DMS153 (cell line): Measurements from ENCODE around the gene MYOG.
A peak's percentile ranks its signal among the peaks of the same experiment; 100 is the strongest.

Experiments
- DNase-seq: peaks from one replicate; lab custom pipeline; 2025; lab: John Stamatoyannopoulos, UW

The MYOG gene

GRCh38 chr1:203072002-203072602, 13.7 kb downstream of the MYOG start:
- no peak for DNase-seq

- peak; percentile 58 for DNase-seq
Measured at GRCh38 chr1:203069030-203069747, 16.6 kb downstream of the MYOG start.

DNA sequence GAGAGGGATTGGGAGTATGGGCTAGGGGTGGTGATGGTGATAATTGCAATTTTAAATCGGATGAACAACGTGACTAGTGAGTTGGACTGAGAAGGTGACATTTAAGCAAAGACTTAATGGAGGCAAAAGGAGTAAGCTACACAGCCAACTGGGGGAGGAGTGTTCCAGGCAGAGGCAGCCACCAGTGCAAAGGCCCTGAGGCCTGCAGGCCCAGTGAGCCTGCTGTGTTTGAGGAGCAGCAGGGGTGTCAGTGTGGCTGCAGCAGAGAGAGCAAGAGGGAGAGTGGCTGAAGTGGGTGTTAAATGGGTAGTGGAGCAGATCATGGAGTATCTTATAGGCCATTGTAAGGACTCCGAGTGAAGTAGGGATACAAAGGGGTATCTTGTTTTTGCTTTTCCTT, 18.8 kb downstream of the MYOG start:
- DNase-seq = no peak

- no peak for DNase-seq
Measured at GRCh38 chr1:203065986-203066385, 19.8 kb downstream of the MYOG start.

GRCh38 chr1:203065191-203065590, 20.6 kb downstream of the MYOG start:
- no peak for DNase-seq

DNA sequence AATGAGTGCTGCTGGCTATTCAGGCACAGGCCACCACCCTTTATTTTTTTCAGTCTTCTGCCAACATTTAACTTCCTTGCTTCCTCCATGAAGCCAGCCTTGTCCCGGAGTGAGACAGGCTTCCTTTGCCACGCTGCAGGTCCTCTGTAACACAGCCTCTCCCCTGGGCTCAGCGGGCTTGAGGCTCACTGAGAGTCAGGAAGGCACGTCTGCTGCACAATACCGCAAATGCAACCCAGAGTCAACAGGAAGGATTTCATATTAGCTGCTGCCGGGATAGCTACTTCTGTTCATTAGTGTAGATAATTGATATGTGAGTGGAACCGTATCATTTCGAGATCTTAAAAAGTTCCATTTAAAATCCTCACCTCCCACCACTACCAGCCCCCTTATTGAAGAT, 22.5 kb downstream of the MYOG start:
- DNase-seq = no peak

- DNase-seq = no peak
Measured at GRCh38 chr1:203060115-203060514, 25.7 kb downstream of the MYOG start.

DNA sequence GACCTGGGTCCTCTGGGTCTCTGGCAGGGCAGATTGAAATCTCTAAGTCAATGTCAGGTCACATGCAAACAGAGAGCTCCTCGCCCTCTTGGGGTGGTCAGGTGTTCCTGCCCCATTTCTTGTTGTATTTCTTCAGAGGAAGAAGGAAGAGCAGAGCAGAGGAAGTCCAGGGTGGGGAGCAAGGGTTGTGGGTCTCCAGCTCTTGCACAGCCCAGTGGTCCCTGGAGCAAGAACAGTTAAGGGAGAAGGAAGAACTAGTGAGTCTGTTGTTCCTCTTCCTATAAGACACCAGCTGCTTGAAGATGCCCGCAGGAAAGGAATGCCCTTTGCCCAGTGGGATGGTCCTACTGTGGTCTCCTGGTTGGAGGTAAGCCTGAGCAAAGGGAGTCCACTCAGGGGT, 26.3 kb downstream of the MYOG start:
- DNase-seq = no peak

- no peak for DNase-seq
Measured at GRCh38 chr1:203058676-203058935, 27.2 kb downstream of the MYOG start.

DNA sequence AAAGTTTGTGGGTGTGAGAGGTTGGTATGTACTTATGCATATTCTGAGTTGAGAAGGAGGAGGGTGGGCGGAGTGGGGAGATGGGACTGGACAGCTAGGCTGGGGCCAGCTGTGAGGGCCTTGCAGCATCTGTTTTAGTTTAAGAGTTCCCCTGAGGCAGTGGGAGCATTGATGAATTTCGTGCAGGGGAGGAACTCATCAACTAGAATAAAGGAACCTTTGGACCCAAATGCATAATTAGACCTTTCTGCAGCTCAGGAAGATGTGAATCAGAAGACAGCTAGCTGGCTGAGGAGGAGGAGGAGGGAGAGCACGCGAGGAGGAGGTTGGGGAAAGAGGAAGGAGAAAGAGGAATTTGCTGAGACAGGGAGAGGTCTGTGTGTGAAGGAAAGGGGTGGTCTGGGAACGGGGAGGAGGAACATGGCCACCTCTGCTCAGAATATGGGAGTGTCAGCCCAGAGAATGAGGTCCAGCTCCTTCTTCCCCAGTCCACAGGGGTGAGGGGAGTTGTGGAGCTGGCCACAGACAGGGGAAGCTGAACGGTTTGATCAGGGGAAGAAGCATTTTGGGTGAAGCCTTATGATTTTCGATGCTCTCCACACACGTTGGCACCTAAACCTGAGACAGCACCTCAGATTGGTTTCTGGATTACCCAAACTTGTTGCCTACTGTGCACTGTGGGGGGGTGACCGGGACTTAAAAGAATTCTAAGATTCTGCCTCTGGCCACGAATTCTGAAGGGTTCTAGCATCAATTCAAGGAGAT, 27.7 kb downstream of the MYOG start:
- DNase-seq = no peak

GRCh38 chr1:203056516-203056915, 29.3 kb downstream of the MYOG start:
- DNase-seq = no peak

DNA sequence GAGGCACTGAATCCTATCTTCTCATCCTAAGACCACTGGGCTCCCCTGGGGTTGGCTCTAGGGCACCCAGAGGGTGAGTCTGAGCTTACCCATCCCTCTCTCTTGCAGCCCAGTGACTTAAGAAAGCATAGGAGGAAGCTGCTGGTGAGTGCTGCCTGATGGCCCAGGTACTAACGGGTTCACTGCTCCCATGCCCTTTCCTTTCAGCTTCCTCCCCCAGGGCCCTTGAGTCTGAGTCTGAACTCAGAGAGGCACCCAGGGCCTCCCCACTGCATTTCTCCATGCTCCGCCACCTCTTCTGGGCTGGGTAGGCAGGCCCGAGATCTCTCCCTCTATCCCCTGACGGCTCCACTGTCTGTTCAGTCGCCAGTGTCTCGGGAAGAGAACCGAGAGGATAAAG, 29.8 kb downstream of the MYOG start:
- no peak for DNase-seq

DNA sequence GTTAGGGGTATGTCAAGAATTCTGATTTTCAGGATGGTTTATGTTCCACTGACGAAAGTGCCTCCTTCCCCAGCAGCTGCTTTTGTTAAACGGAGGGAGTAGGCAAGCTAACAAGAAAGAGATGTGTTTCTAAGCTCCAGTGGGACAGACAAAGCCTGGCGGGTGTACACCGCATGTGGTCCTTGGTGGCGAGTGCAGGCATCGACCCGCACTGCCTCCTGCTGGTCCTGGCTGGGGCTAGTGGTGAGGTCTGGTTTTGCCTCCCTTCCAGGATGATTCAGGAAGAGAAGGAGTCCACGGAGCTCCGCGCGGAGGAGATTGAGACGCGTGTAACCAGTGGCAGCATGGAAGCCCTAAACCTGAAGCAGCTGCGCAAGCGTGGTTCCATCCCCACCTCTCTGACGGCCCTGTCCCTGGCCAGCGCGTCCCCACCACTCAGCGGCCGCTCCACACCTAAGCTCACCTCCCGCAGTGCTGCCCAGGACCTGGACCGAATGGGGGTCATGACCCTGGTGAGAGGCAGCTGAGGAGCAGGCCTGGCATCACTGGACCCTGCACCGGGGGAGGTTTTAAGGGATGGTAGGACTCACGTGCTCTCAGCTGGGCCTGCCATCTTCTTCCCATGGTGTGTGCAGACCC, 30.5 kb downstream of the MYOG start:
- DNase-seq = no peak

DNA sequence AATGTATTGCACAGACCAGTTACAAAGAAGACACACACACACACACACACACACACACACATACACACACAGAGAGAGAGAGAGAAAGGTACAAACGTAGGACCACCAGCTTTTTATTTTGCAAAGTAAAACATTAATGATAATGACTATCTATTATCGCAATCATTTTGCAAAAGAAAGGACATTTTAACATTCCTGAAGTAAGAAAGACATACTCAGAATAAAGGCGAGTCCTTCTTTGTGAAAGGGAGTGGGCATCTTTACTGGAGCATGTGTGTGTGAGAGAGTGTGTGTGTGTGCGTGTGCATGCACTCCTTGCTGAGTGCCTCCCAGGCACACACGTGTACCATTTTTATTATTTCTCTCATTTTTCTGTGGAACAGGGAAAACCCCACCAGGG, 31.2 kb downstream of the MYOG start:
- no peak for DNase-seq

- DNase-seq = no peak
Measured at GRCh38 chr1:203054184-203054583, 31.6 kb downstream of the MYOG start.

- DNase-seq = no peak
Measured at GRCh38 chr1:203052601-203053000, 33.2 kb downstream of the MYOG start.

DNA sequence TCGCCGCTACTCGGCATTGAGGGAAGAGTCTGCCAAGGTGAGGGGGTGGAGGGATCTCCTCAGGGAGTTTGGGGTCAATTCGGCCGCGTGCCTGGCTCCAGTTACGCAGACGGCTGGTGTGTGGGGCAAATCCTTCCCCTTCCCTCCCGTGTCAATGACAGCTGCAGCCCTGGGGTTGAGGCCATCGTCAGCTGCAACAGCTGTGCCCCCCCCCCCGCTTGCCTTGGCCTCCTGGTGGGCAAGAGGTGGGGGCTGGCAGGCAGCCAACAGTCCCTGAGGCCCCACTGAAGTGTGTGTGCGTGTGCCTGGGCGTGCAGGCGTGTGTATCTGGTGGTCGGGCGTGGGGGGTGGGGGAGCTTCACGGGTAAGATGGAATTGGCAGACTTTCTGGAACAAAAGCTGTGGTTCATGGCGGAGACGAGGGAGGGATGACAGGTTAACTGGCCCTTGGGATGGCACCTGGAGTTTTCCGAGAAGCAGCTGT, 33.9 kb downstream of the MYOG start:
- peak; percentile 30 for DNase-seq

DNA sequence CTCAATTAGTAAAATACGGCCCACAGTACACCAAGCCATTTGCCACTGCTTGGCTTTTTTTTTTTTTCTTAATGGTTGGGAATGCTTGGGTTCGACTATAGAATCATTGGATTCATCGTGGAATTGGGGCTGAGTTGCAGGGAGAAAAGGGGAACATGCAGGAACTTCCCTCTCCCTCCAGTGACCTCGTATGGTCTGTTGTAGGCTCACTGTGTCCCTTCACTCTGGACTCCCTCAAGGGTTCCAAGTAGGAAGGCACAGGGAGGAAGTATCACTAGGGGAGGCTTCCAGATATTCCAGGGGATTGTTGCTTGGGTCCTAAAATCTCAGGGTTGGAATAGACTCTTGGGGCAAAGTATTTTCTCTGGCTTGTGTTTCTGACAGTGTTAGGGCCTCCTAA, 35.0 kb downstream of the MYOG start:
- no peak for DNase-seq

DNA sequence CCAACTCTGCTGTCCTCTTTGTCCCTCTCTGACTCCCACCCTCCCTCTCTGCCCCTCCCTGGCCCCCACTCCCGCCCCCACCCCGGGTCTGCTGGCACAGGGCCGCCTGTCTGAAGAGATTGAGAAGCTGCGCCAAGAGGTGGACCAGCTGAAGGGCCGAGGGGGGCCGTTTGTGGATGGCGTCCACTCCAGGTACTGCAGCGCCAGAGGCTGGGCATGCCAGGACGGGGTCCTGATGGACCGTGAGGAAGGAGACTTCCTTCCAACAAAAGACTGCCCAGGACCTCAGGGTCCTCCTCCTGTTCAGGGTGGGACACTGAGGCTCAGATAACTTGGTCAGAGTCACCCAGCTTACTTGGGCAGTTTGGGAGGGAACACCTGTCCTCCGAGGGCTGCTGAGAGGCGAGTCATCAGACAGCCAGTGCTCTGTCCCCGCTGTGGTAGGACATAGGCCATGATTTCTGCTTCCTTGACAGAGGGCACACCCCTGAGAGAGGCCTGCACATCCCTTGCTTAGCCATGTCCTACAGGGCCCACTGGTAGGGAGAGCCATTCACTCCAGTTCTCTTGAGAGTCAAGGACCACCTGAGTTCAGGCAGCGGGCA, 36.1 kb downstream of the MYOG start:
- no peak for DNase-seq

DNA sequence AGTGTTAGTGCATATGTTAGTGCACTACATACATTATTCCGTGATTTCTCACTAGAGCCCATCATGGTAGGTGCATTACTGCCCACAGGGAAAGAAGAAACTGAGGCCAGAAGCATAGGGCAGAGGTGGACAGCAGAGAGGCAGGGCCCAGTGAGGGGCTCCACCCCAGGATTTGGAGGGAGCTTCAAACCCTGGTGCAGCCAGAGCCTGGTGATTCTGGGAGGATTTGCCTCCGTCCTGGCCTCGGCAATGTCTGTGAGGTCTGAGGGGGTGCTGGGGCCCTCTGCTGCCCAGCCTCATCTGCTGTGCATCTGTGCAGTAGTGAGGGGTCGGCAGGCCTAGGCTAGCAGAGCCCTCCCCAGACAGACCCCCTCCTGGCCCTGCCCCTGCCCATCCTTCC, 36.7 kb downstream of the MYOG start:
- no peak for DNase-seq

- no peak for DNase-seq
Measured at GRCh38 chr1:203048555-203049051, 37.2 kb downstream of the MYOG start.

- no peak for DNase-seq
Measured at GRCh38 chr1:203048086-203048485, 37.7 kb downstream of the MYOG start.
